GM12891 (cell line): ENCODE measurements around the gene TMEM115.

Source experiments
- DNase-seq: peaks from one replicate; pipeline ENCODE4 v3.0.0; 2011; ENCODE audit warnings: low spot score; ENCODE audit not compliant: insufficient read length
- FAIRE-seq: peaks from 2 replicates; lab custom pipeline; 2011; peaks lifted over from hg19 to GRCh38; lab: Jason Lieb, UNC
- PAX5 ChIP-seq: IDR thresholded peaks from 2 replicates; pipeline ENCODE4 v1.6.1; 2011; ENCODE audit warnings: low read length, moderate library complexity, mild to moderate bottlenecking; ENCODE audit not compliant: insufficient read depth, severe bottlenecking
- POLR2A ChIP-seq: IDR thresholded peaks from 2 replicates; pipeline ENCODE4 v1.6.1; 2011; ENCODE audit warnings: low read depth, low read length, control low read depth
- POLR2AphosphoS5 ChIP-seq: IDR thresholded peaks from 2 replicates; pipeline ENCODE4 v1.6.1; 2011; ENCODE audit warnings: low read depth, low read length, control low read depth
- POU2F2 ChIP-seq: IDR thresholded peaks from 2 replicates; pipeline ENCODE4 v1.6.1; 2011; ENCODE audit warnings: low read depth, mild to moderate bottlenecking, control low read depth, low read length, moderate library complexity
- SPI1 ChIP-seq: IDR thresholded peaks from 2 replicates; pipeline ENCODE4 v1.6.1; 2011; ENCODE audit warnings: low read depth, low read length, control low read depth
- TAF1 ChIP-seq: IDR thresholded peaks from 2 replicates; pipeline ENCODE4 v1.6.1; 2011; ENCODE audit warnings: low read depth, low read length, control low read depth

Gene TMEM115

DNA sequence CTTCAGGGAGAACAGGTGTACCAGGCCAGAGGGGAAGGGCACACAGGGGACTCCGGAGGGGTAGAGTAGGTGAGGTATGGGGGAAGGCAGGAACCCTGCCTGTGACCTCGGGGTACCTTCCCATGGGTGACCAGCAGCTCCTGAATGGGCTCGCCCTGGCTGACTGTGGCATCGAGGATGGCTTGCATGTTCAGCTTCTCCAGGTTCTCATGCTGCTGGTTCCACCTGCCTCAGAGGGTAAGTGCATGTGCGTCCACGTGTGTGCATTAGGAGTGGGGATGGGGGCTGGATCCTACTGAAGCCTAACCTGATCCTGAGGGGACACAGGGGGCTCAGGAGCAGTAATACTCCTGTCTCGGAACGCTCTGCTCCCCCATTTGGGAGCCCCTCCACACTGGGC, 14.3 kb downstream of the TMEM115 start:
- DNase-seq, result no peak
- peak; percentile 16 for FAIRE-seq
- TF ChIP-seq POU2F2 (no peak), PAX5 (no peak), TAF1 (no peak), POLR2AphosphoS5 (no peak), SPI1 (no peak), POLR2A (no peak)

- TF ChIP-seq PAX5 (no peak), TAF1 (no peak), POLR2A (no peak), POLR2AphosphoS5 (no peak), SPI1 (no peak), POU2F2 (no peak)
These were observed 16.3 kb downstream of the TMEM115 start for GRCh38 chr3:50342813-50343633.

GRCh38 chr3:50341996-50342650, 17.2 kb downstream of the TMEM115 start:
- no peak for DNase-seq
- no peak for FAIRE-seq
- TF ChIP-seq SPI1, result no peak
- no peak for TF ChIP-seq POU2F2
- TF ChIP-seq POLR2A, result no peak
- no peak for TF ChIP-seq PAX5
- TF ChIP-seq POLR2AphosphoS5, result no peak
- TF ChIP-seq TAF1, result no peak

More at GRCh38 chr3:50342813-50343633, 16.3 kb downstream of the TMEM115 start:
- FAIRE-seq (no peak), DNase-seq (no peak)

- DNase-seq, result no peak
- peak; percentile 9 for FAIRE-seq
- TF ChIP-seq POLR2A (no peak), TAF1 (no peak), POLR2AphosphoS5 (no peak)
These were observed 17.8 kb downstream of the TMEM115 start for GRCh38 chr3:50341537-50341936.

GRCh38 chr3:50340448-50341329, 18.6 kb downstream of the TMEM115 start, which contains the start of gene RASSF1:
Gene RASSF1, minus strand, starts transcription at chr3:50340836. Its CDS starts 31 bp downstream, at chr3:50340805.
- no peak for TF ChIP-seq TAF1
- TF ChIP-seq POU2F2, result no peak
- no peak for TF ChIP-seq SPI1
- TF ChIP-seq PAX5, result no peak
- 0 out of 2 replicates have a peak, but pooled peaks have one; percentile 31 for TF ChIP-seq POLR2A
- no peak for TF ChIP-seq POLR2AphosphoS5
- FAIRE-seq, result peak; percentile 81
- peak; percentile 73 for DNase-seq

GRCh38 chr3:50340147-50340447, 19.2 kb downstream of the TMEM115 start:
- FAIRE-seq, result no peak
- TF ChIP-seq POLR2A (no peak), POLR2AphosphoS5 (no peak), POU2F2 (no peak), TAF1 (no peak), SPI1 (no peak), PAX5 (no peak)
- DNase-seq, result no peak

DNA sequence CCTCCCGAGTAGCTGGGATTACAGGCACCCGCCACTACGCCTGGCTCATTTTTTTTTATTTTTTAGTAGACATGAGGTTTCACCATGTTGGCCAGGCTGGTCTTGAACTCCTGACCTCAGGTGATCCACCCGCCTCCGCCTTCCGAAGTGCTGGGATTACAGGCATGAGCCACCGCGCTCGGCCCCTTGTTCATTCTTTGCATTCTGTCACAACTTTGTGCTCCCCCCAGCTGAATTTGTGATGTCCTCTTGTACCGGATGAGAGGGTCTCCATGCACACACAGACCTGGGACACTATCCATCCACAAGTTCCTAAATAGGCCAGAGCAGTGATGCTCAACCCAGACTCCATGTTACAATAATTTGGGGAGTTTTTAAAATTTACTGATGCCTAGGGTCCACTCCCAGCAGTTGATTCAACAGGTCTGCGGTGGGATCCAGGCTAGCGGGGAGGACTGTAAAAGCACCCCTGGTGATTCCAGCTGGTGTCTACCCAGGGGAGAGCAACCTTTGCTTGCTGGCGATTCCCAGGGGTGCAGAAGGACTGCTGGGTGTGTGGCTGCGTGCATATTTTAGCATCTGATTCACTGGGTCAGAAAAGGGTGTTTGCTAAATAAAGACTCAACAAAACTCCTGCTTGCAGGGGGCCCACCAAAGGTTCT, 19.7 kb downstream of the TMEM115 start:
- TF ChIP-seq POLR2A (no peak), PAX5 (no peak), SPI1 (no peak), POU2F2 (no peak), POLR2AphosphoS5 (no peak), TAF1 (no peak)
- FAIRE-seq (no peak), DNase-seq (no peak)

GRCh38 chr3:50338965-50339364, 20.4 kb downstream of the TMEM115 start:
- FAIRE-seq, result peak; percentile 80
- no peak for DNase-seq
- TF ChIP-seq TAF1 (no peak), POU2F2 (no peak), POLR2AphosphoS5 (no peak), SPI1 (peak; percentile 42), PAX5 (no peak)
